CD14-positive monocyte (primary cell): ENCODE data around the gene TMEM151B. TPM values are rescaled to one million over a fixed set of nuclear protein-coding genes. Genes with fewer than 3 reads are reported as not detected.

Experiments
- DNase-seq, 3 donors: peaks; one replicate each; pipeline ENCODE4 v3.0.0-alpha.2; 2011 to 2022
- H2AFZ ChIP-seq: 2 replicates; pipeline ENCODE4 v1.6.0; 2012; ENCODE audit warnings: mild to moderate bottlenecking, low read depth, low read length, inconsistent platforms; ENCODE audit not compliant: insufficient read depth, poor library complexity, severe bottlenecking
- H3K27ac ChIP-seq, 2 donors: 1 replicate in 1 of 2; 2 replicates in 1 of 2; pipeline ENCODE4 v1.5.1; 2012 to 2013; ENCODE audit warnings: low read length in 2 of 2, control low read depth in 1 of 2, inconsistent platforms in 1 of 2, low read depth in 1 of 2, mild to moderate bottlenecking in 1 of 2
- H3K27me3 ChIP-seq, 2 donors: one replicate each; pipeline versions ENCODE4 v1.6.0 to v1.6.1; 2011 to 2013; ENCODE audit warnings: low read length in 2 of 2; ENCODE audit not compliant: control insufficient read depth in 2 of 2, insufficient read depth in 2 of 2
- H3K36me3 ChIP-seq, 2 donors: replicated peaks in 1 of 2; 1 replicate in 1 of 2; 2 replicates in 1 of 2; pipeline versions ENCODE4 v1.5.1 to v1.6.1; 2012 to 2013; ENCODE audit warnings: low read length in 2 of 2, control low read depth in 1 of 2, inconsistent platforms in 1 of 2, mild to moderate bottlenecking in 1 of 2; ENCODE audit not compliant: insufficient read depth in 2 of 2, control insufficient read depth in 1 of 2
- H3K4me1 ChIP-seq, 2 donors: 1 replicate in 1 of 2; 2 replicates in 1 of 2; pipeline versions ENCODE4 v1.5.1 to v1.6.1; 2012 to 2013; ENCODE audit warnings: low read length in 2 of 2, control low read depth in 1 of 2, inconsistent platforms in 1 of 2, mild to moderate bottlenecking in 1 of 2, moderate library complexity in 1 of 2; ENCODE audit not compliant: insufficient read depth in 2 of 2, control insufficient read depth in 1 of 2
- H3K4me2 ChIP-seq: replicated peaks from 2 replicates; pipeline ENCODE3; 2012; ENCODE audit warnings: low read length, moderate library complexity, mild to moderate bottlenecking; ENCODE audit not compliant: poor library complexity, severe bottlenecking; ENCODE audit errors: extremely low read depth
- H3K4me3 ChIP-seq, 3 experiments: fragments of 200-600 bp in 1 of 3; sonication (generic) in 1 of 3; replicated peaks in 1 of 3; 1 replicate in 2 of 3; 2 replicates in 1 of 3; pipeline ENCODE4 v1.5.1; 2011 to 2013; ENCODE audit warnings: low read length in 3 of 3, mild to moderate bottlenecking in 3 of 3, control low read depth in 2 of 3, low read depth in 2 of 3, inconsistent platforms in 1 of 3, moderate library complexity in 1 of 3
- H3K79me2 ChIP-seq: 2 replicates; pipeline ENCODE4 v1.6.0; 2012; ENCODE audit warnings: mild to moderate bottlenecking, control low read depth, inconsistent platforms, low read length, moderate library complexity; ENCODE audit not compliant: insufficient read depth
- H3K9ac ChIP-seq: 2 replicates; pipeline ENCODE4 v1.6.0; 2017; ENCODE audit warnings: low read length, mild to moderate bottlenecking; ENCODE audit not compliant: insufficient read depth, poor library complexity, severe bottlenecking
- H3K9me3 ChIP-seq, 2 donors: replicated peaks in 1 of 2; 1 replicate in 1 of 2; 2 replicates in 1 of 2; pipeline versions ENCODE4 v1.5.1 to v1.6.1; 2012 to 2013; ENCODE audit warnings: low read length in 2 of 2, control low read depth in 1 of 2; ENCODE audit not compliant: control insufficient read depth in 1 of 2, insufficient read depth in 1 of 2
- H4K20me1 ChIP-seq: 2 replicates; pipeline ENCODE4 v1.6.0; 2012; ENCODE audit warnings: mild to moderate bottlenecking, low read length, control low read depth, moderate library complexity; ENCODE audit not compliant: insufficient read depth
- H3K27ac Mint-ChIP-seq, 7 donors: one replicate each; pipeline ENCODE4 v1.8.0; 2020; ENCODE audit warnings: mild to moderate bottlenecking in 7 of 7, mixed read lengths in 7 of 7, moderate library complexity in 6 of 7, inconsistent platforms in 2 of 7
- H3K27me3 Mint-ChIP-seq, 3 donors: one replicate each; pipeline ENCODE4 v1.8.0; 2021 to 2022; ENCODE audit warnings: low read depth in 3 of 3, mild to moderate bottlenecking in 3 of 3, mixed read lengths in 3 of 3, moderate library complexity in 3 of 3, inconsistent platforms in 1 of 3
- H3K36me3 Mint-ChIP-seq, 2 donors: one replicate each; pipeline ENCODE4 v1.8.0; 2020; ENCODE audit warnings: mixed read lengths in 2 of 2, inconsistent platforms in 1 of 2, mild to moderate bottlenecking in 1 of 2
- H3K4me1 Mint-ChIP-seq: one replicate; pipeline ENCODE4 v1.8.0; 2020; ENCODE audit warnings: mild to moderate bottlenecking, mixed read lengths
- H3K4me3 Mint-ChIP-seq, 2 donors: one replicate each; pipeline ENCODE4 v1.8.0; 2020; ENCODE audit warnings: mild to moderate bottlenecking in 2 of 2, mixed read lengths in 2 of 2, moderate library complexity in 1 of 2
- H3K9me3 Mint-ChIP-seq, 7 donors: one replicate each; pipeline ENCODE4 v1.8.0; 2020 to 2022; ENCODE audit warnings: mixed read lengths in 7 of 7, mild to moderate bottlenecking in 6 of 7, moderate library complexity in 6 of 7, inconsistent platforms in 2 of 7
- CTCF ChIP-seq: fragments of 200-600 bp; IDR thresholded peaks from one replicate; pipeline ENCODE4 v1.8.0; 2022; ENCODE audit warnings: antibody characterized with exemption, mild to moderate bottlenecking
- WGBS: methylation state at CpG from one replicate; pipeline ENCODE4 v1.1.5; 2013; ENCODE audit warnings: missing lambda C conversion rate; ENCODE audit not compliant: insufficient coverage; 5-methylcytosine and 5-hydroxymethylcytosine counted together
- intact Hi-C, 2 donors: fragments of 100-400 bp; cut with micrococcal nuclease; formaldehyde crosslinking; loops; one replicate each; pipeline versions ENCODE4 v1.15.0 to v1.15.1; 2023
- polyA plus RNA-seq, 3 donors: library from polyadenylated mRNA; depleted of rRNA in 1 of 3; unstranded in 2 of 3; stranded (reverse) in 1 of 3; fragments of 300-500 nt in 2 of 3; fragments of >200 nt in 1 of 3; fragmentation: Illumina TruSeq in 2 of 3; gene quantifications; 1 replicate in 2 of 3; 2 replicates in 1 of 3; pipeline ENCODE4 v1.2.3, GENCODE V29; 2012 to 2021

The TMEM151B gene
- polyA plus RNA-seq, 3 donors = not detected

- peaks cover 25% of the 10 kb centered on the region for H3K4me1 Mint-ChIP-seq
- no peak overlapping the region for H3K4me3 Mint-ChIP-seq
- Histone ChIP-seq H4K20me1 (no peaks in the 10 kb centered on the region), H3K4me1 (peaks cover 12 to 15% of the 10 kb centered on the region in 2 donors), H3K27me3 (peaks cover 2% of the 10 kb centered on the region in 2 donors), H3K4me3 (no peak overlapping the region), H3K36me3 (peaks cover 8 to 12% of the 10 kb centered on the region in 2 donors), H3K79me2 (peaks cover 14% of the 10 kb centered on the region), H3K9ac (no peak overlapping the region), H2AFZ (no peak overlapping the region), H3K9me3 (no peaks in the 10 kb centered on the region), H3K4me2 (no peak overlapping the region), H3K27ac (no peak overlapping the region)
- peaks cover 4 to 23% (median 15%) of the 10 kb centered on the region in 3 donors for H3K27me3 Mint-ChIP-seq
- 50% methylated on average over 2 of the region's 3 CpGs for WGBS
- no peak overlapping the region for H3K27ac Mint-ChIP-seq
- intact Hi-C loops = no loop called here
- peaks cover 0 to 6% (median 0%) of the 10 kb centered on the region in 7 donors for H3K9me3 Mint-ChIP-seq
- no peak for TF ChIP-seq CTCF
- peak in 2 of 3 donors; percentile 16 to 58 for DNase-seq
- peaks cover 8 to 11% of the 10 kb centered on the region in 2 donors for H3K36me3 Mint-ChIP-seq
Measured at GRCh38 chr6:44315516-44315915, 45.3 kb downstream of the TMEM151B start.

- no CpG with 5 or more reads among the region's 5 CpGs for WGBS
- H3K4me1 ChIP-seq = peaks cover 12 to 15% of the 10 kb centered on the region in 2 donors
- no peak overlapping the region for H3K27ac ChIP-seq
- H3K27me3 ChIP-seq = peaks cover 2% of the 10 kb centered on the region in 2 donors
- no peak for TF ChIP-seq CTCF
- H3K4me3 ChIP-seq = no peak overlapping the region
- DNase-seq = no peak
- intact Hi-C loops = no loop called here
- no peak overlapping the region for H2AFZ ChIP-seq
- H3K36me3 Mint-ChIP-seq = peaks cover 4 to 6% of the 10 kb centered on the region in 2 donors
- H3K4me1 Mint-ChIP-seq = peaks cover 25% of the 10 kb centered on the region
- no peak overlapping the region for H3K27ac Mint-ChIP-seq
- H4K20me1 ChIP-seq = no peaks in the 10 kb centered on the region
- H3K9ac ChIP-seq = no peak overlapping the region
- no peaks in the 10 kb centered on the region for H3K9me3 ChIP-seq
- H3K4me3 Mint-ChIP-seq = no peak overlapping the region
- H3K79me2 ChIP-seq = peaks cover 14% of the 10 kb centered on the region
- H3K4me2 ChIP-seq = no peak overlapping the region
- peaks cover 4 to 25% (median 15%) of the 10 kb centered on the region in 3 donors for H3K27me3 Mint-ChIP-seq
- peaks cover 0 to 9% (median 0%) of the 10 kb centered on the region in 7 donors for H3K9me3 Mint-ChIP-seq
- H3K36me3 ChIP-seq = peaks cover 4 to 8% of the 10 kb centered on the region in 2 donors
Measured at GRCh38 chr6:44315951-44316350, 45.7 kb downstream of the TMEM151B start.
